HG02884 (cell line): ENCODE measurements around the gene PDPK1.
"Not testable (repeated sequence)": the region's sequence is repeated elsewhere in the genome, so short reads cannot be mapped to it uniquely, and the experiment has no call there.

Experiments used
- ATAC-seq: cut with Tn5 transposase; IDR thresholded peaks from one replicate; pipeline ENCODE4 v1.9.1; 2021; ENCODE audit warnings: mild to moderate bottlenecking, moderate library complexity; ENCODE audit not compliant: unreplicated experiment

The PDPK1 gene

GRCh38 chr16:2539192-2539844 is 1.5 kb downstream of the PDPK1 start:
- not testable (repeated sequence) for ATAC-seq

- not testable (repeated sequence) for ATAC-seq
Measured at GRCh38 chr16:2539845-2540458, 2.1 kb downstream of the PDPK1 start.

GRCh38 chr16:2540912-2541311 is 3.1 kb downstream of the PDPK1 start:
- not testable (repeated sequence) for ATAC-seq

- ATAC-seq = not testable (repeated sequence)
Measured at GRCh38 chr16:2541409-2541808, 3.6 kb downstream of the PDPK1 start.

GRCh38 chr16:2543771-2544170 is 6.0 kb downstream of the PDPK1 start:
- ATAC-seq = not testable (repeated sequence)

- not testable (repeated sequence) for ATAC-seq
Measured at GRCh38 chr16:2550283-2550878, 12.6 kb downstream of the PDPK1 start.

GRCh38 chr16:2551420-2551889 is 13.6 kb downstream of the PDPK1 start:
- not testable (repeated sequence) for ATAC-seq

GRCh38 chr16:2554709-2555425 is 17.0 kb downstream of the PDPK1 start:
- ATAC-seq = not testable (repeated sequence)

- ATAC-seq = not testable (repeated sequence)
Measured at GRCh38 chr16:2557150-2557549, 19.3 kb downstream of the PDPK1 start.

- not testable (repeated sequence) for ATAC-seq
Measured at GRCh38 chr16:2560131-2560797, 22.4 kb downstream of the PDPK1 start.

GRCh38 chr16:2560798-2561133 is 22.9 kb downstream of the PDPK1 start:
- not testable (repeated sequence) for ATAC-seq

- ATAC-seq = not testable (repeated sequence)
Measured at GRCh38 chr16:2567506-2567905, 29.7 kb downstream of the PDPK1 start.

GRCh38 chr16:2568573-2568972 is 30.8 kb downstream of the PDPK1 start:
- not testable (repeated sequence) for ATAC-seq

GRCh38 chr16:2572704-2573103 is 34.9 kb downstream of the PDPK1 start:
- ATAC-seq = not testable (repeated sequence)

- not testable (repeated sequence) for ATAC-seq
Measured at GRCh38 chr16:2575839-2576238, 38.0 kb downstream of the PDPK1 start.

- ATAC-seq = not testable (repeated sequence)
Measured at GRCh38 chr16:2577044-2577443, 39.2 kb downstream of the PDPK1 start.

GRCh38 chr16:2578905-2579304 is 41.1 kb downstream of the PDPK1 start:
- not testable (repeated sequence) for ATAC-seq

- not testable (repeated sequence) for ATAC-seq
Measured at GRCh38 chr16:2580143-2580542, 42.3 kb downstream of the PDPK1 start.

GRCh38 chr16:2580818-2581217 is 43.0 kb downstream of the PDPK1 start:
- not testable (repeated sequence) for ATAC-seq

GRCh38 chr16:2584729-2585650 is 47.2 kb downstream of the PDPK1 start:
- no peak for ATAC-seq
